Measurements from ENCODE around the gene DEFB118. TPM values are rescaled to one million over a fixed set of nuclear protein-coding genes. Genes with fewer than 3 reads are reported as not detected.

The DEFB118 gene
- total RNA-seq, 1 experiment from 2014 or later: not detected

DNA sequence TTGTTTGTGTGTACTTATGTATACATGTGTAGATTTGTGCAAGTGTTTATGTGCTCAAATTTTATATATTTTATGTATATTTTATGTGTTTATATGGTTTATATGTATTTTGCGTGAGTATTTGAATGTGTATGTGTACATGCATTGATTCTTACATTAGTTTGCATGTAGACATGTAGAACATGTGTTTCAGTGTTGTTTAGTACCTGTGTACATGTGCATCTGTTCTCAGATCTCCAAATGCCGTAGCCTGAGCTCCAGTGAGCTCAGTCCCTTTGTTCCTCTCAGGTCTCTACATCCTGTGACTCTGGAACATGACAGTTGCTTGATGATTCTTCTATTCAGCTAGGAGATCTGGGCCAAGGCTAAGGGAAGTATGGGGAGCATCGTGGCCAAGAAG, 26.5 kb downstream of the DEFB118 start:
- H3K9me3 ChIP-seq (ENCODE audit: control insufficient read depth, low read depth, low read length): peaks cover 75% of the 10 kb centered on the region
- H4K20me1 ChIP-seq (ENCODE audit: control insufficient read depth, insufficient read depth, insufficient read length): no peaks in the 10 kb centered on the region
- H3K79me1 ChIP-seq (ENCODE audit: insufficient read depth, low read depth, low read length, poor library complexity, severe bottlenecking): no peaks in the 10 kb centered on the region
- no peak overlapping the region for H4K8ac ChIP-seq (replicated peaks; ENCODE audit: insufficient read length, low read depth, low read length)
- H3K23me2 ChIP-seq (ENCODE audit: insufficient read length, low read depth, low read length, poor library complexity, severe bottlenecking): peaks cover 4% of the 10 kb centered on the region
- H3K56ac ChIP-seq (ENCODE audit: insufficient read length, low read depth, low read length): no peak overlapping the region
- H3K9ac ChIP-seq (ENCODE audit: extremely low read depth, insufficient read length, low read length): no peak overlapping the region
- TF ChIP-seq, protein P1, sequence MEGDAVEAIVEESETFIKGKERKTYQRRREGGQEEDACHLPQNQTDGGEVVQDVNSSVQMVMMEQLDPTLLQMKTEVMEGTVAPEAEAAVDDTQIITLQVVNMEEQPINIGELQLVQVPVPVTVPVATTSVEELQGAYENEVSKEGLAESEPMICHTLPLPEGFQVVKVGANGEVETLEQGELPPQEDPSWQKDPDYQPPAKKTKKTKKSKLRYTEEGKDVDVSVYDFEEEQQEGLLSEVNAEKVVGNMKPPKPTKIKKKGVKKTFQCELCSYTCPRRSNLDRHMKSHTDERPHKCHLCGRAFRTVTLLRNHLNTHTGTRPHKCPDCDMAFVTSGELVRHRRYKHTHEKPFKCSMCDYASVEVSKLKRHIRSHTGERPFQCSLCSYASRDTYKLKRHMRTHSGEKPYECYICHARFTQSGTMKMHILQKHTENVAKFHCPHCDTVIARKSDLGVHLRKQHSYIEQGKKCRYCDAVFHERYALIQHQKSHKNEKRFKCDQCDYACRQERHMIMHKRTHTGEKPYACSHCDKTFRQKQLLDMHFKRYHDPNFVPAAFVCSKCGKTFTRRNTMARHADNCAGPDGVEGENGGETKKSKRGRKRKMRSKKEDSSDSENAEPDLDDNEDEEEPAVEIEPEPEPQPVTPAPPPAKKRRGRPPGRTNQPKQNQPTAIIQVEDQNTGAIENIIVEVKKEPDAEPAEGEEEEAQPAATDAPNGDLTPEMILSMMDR (conservative IDR thresholded peaks at IDR 0.05): no peak
- DNase-seq: no peak
- H3K27me3 ChIP-seq (ENCODE audit: insufficient read depth, low read length): no peaks in the 10 kb centered on the region
- no peak overlapping the region for H2BK12ac ChIP-seq (ENCODE audit: insufficient read length, low read depth, low read length)
- H3K4me1 ChIP-seq (ENCODE audit: insufficient read depth, low read length): no peaks in the 10 kb centered on the region
- H3K4me2 ChIP-seq (ENCODE audit: insufficient read depth, insufficient read length, low read length): no peak overlapping the region
- Mint-ChIP-seq H3K27ac (no peak overlapping the region), H3K36me3 (ENCODE audit: insufficient read depth in 1 of 3, low read depth in 3 of 3) (peaks cover 4 to 57% (median 6%) of the 10 kb centered on the region in 3 experiments; a peak in 6 of 7 replicates), H3K4me3 (no peak overlapping the region), H3K4me1 (no peaks in the 10 kb centered on the region), H3K27me3 (ENCODE audit: low read depth) (peaks cover 4% of the 10 kb centered on the region; the same call in 1 of the 2 replicates), H3K9me3 (peaks cover 91 to 94% of the 10 kb centered on the region in 2 experiments)
- no peak overlapping the region for H3K18ac ChIP-seq (ENCODE audit: insufficient read length, low read depth, low read length)
- no peak overlapping the region for H2BK15ac ChIP-seq (ENCODE audit: low read depth, low read length)
- H2BK5ac ChIP-seq (ENCODE audit: insufficient read length, low read length): no peak overlapping the region
- no peak overlapping the region for H3K4ac ChIP-seq (ENCODE audit: low read depth, low read length)
- H3K27ac ChIP-seq (ENCODE audit: insufficient read length, low read depth, low read length): no peak overlapping the region
- 100% methylated on average over 1 of the region's 3 CpGs for WGBS (ENCODE audit: extremely low coverage, insufficient read length, low lambda C conversion rate)
- no peak overlapping the region for H2AFZ ChIP-seq (ENCODE audit: low read length)
- no peak overlapping the region for H2AK5ac ChIP-seq (ENCODE audit: insufficient read length, low read length)
- H3K23ac ChIP-seq (ENCODE audit: insufficient read length, low read depth, low read length): no peak overlapping the region
- no peak overlapping the region for H2BK20ac ChIP-seq (ENCODE audit: low read depth, low read length, poor library complexity, severe bottlenecking)
- H4K5ac ChIP-seq (ENCODE audit: insufficient read length, low read depth, low read length): no peak overlapping the region
- H3T11ph ChIP-seq (ENCODE audit: low read length): no peak overlapping the region
- H4K91ac ChIP-seq (ENCODE audit: insufficient read length, low read depth, low read length): no peak overlapping the region
- no peak overlapping the region for H3K14ac ChIP-seq (ENCODE audit: insufficient read depth, low read length)
- H2BK120ac ChIP-seq (ENCODE audit: low read depth, low read length, poor library complexity, severe bottlenecking): no peak overlapping the region
- no peaks in the 10 kb centered on the region for H3K79me2 ChIP-seq (ENCODE audit: insufficient read depth, low read length)

Data from H9 (cell line).